ENCODE results near the gene ALKAL2.

The ALKAL2 gene

GRCh38 chr2:270861-271260 is 17.0 kb downstream of the ALKAL2 start:
- no peak for DNase-seq (ENCODE audit: low spot score)

GRCh38 chr2:269356-270030 is 18.4 kb downstream of the ALKAL2 start:
- DNase-seq (ENCODE audit: low spot score) = no peak

- no peak for DNase-seq (ENCODE audit: low spot score)
Observed at GRCh38 chr2:268323-268722, 19.6 kb downstream of the ALKAL2 start.

DNA sequence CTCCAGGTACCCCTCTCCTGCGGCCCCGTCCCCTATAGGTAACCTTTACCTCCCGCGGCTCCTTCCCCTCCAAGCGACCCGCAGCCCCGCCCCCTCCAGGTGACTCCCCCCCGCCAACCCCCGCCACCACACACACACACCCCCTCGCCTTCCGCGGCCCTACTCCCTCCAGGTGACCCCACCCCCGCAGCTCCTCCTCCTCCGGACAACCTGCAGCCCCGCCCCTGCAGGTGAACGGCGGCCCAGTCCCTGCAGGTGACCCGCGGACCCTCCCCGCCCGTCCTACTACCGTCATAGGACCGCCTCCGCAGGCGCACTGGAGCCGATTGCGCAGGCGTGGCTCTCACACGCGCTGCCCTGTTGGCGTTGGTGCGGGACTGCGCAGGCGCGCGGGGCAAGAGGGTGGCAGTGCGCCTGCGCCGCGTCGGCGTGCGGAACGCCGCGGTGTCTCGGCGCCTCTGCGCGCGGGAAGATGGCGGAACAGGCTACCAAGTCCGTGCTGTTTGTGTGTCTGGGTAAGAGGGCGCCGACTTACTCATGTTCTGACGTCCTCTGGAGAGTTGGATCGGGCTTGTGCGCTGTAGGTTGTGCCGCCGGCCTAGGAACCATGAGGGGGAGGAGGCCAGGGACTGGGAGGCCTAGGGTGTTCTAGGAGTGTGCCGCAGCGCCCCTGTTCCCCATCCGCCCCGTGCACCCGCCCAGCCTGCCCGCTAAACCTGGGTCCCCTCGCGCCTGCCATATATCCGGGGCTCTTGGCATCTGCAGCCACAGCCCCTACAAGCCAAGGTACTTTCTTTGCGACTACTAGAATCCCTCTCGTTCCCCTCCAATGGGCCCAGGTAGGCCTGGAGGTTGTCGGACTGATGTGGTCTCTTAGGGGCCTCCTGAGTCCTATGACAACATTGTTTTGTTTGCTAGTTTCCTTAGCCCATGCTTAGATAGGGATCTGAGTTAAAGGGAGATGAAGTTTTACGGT is 23.1 kb downstream of the ALKAL2 start, which contains the start of gene ACP1:
Gene ACP1, plus strand, starts transcription at position 455 of the 976 bp plus-strand sequence. Its CDS starts 18 bp downstream, at position 473.
- DNase-seq (ENCODE audit: low spot score) = peak; percentile 95

DNA sequence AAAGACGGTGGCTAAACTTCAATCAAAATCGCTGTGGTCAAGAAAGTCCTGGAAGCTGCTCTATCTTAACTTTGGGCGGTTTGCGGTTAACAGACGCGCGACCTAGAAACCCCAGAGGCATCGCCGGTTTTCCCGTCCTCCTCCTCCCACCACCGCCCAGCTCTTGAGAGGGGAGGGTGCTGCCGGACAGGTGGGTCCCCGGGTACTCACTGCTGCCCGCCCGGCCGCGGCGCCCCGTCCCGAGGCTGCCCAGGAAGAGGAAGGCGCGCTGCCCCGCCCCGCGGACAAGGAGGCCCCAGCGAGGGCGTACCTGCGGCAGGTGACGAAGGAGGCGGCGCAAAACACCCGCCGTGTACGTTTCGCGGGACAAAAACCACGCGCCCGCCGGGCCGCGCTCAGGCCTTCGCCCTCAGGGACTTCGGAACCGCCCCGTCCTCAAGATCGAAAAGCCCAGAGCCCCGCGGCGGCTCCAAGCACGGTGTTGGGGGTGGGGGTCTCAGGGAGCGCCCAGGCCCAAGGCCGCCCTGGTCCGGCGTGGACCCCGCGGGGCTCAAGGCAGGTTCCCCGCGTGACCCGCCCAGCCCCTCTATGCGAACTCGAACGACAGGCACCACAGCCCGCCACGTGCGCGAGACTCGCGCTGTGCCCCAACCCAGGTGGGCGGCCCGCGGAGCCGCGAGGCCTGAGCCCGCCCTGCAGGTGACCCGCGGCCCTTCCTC is 24.0 kb downstream of the ALKAL2 start, which contains the start of gene SH3YL1:
Gene SH3YL1, minus strand, starts transcription at position 259 of the 719 bp plus-strand sequence. Its CDS starts 48 bp downstream, at position 211.
- DNase-seq (ENCODE audit: low spot score) = peak; percentile 51

DNA sequence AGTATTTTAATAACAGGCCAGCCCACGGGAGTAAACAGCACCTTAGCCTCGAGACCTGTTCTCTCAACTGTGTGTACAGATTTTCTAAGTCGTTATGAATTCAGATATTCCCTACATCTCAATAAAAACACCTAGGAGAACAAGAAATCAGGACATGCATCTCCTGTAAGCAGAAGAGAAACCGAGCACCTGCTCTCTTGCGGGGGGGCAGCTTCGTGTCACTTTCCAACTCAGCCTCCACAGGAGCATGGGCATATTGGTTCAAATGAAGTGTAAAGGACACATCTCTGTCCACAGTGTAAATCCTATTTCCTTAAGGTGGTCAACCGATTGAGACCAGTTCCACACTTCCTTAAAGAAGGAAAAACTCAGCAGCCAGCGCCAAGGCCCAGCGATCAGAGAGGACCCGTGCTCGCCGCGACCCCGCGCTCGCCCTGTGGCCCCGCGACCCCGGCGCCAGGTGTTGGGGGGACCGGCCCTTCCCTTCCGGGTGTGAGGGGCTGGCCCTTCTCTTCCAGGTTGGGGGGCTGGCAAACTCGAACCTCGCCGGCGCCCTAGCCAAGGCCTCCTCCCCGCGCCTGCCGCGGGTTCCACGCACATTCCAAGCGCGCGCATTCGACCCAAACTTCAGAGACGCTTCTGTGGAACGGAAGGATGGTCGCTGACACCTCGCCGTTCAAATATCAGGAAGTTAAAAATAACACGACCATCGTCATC is 24.7 kb downstream of the ALKAL2 start:
- DNase-seq (ENCODE audit: low spot score) = no peak

GRCh38 chr2:262117-262516 is 25.8 kb downstream of the ALKAL2 start:
- no peak for DNase-seq (ENCODE audit: low spot score)

GRCh38 chr2:260507-261161 is 27.3 kb downstream of the ALKAL2 start:
- DNase-seq (ENCODE audit: low spot score) = no peak

GRCh38 chr2:259789-260331 is 28.0 kb downstream of the ALKAL2 start:
- DNase-seq (ENCODE audit: low spot score) = no peak

DNA sequence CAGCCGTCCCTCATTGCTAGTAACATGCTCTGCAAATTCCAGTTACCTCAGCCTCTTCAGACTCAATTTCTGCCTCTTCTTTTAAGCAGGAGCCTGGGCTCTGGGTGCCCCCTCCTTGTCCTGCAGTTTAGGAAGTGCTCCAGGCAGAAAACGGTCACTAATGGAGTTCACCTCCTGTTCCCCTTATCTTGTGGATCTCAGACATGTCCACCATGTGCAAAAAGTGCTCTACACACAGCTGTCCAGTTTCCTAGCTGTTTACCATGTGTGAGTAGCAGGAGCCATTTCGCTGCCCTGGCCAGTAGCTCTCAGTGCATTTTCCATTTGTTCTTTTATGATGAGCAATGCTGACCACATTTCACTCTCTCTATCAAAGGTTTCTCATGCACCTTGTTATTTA is 29.0 kb downstream of the ALKAL2 start:
- no peak for DNase-seq (ENCODE audit: low spot score)

GRCh38 chr2:257842-258241 is 30.0 kb downstream of the ALKAL2 start:
- no peak for DNase-seq (ENCODE audit: low spot score)

GRCh38 chr2:257429-257828 is 30.5 kb downstream of the ALKAL2 start:
- DNase-seq (ENCODE audit: low spot score) = no peak

GRCh38 chr2:256094-256493 is 31.8 kb downstream of the ALKAL2 start:
- DNase-seq (ENCODE audit: low spot score) = no peak

DNA sequence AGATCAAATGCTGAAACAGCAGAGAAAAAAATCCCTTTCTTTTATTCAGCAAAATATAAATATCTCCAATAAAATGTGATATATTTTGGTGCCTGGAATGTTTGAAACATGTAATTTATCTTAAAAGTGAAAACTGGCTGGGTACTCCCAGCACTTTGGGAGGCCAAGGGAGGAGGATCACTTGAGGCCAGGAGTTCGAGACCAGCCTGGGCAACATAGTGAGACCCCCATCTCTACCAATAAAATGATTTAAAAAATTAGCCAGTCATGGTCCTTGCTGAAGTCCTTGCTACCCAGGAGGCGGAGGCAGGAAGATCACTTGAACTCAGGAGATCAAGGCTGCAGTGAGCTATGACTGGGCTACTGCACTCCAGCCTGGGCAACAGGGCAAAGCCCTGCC is 32.7 kb downstream of the ALKAL2 start:
- DNase-seq (ENCODE audit: low spot score) = no peak

DNA sequence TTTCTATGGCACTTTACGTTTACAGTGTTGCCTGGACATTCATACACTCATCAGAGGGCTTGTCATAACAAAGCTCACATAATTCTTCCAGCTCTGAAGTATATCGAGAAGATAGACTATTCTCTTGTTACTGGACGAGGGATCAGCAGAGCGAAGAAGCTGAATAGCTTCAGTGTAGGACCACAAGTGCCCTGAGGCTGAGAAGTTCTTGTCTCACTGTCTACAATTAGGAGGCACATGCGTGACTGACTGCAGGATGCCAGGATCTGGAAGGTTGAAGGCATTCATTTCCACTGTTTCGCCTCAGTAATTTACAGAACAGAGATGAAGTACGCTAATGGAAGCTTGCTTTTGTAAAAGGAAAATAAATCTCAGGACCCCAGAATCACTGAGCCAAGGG is 33.6 kb downstream of the ALKAL2 start:
- DNase-seq (ENCODE audit: low spot score) = no peak

DNA sequence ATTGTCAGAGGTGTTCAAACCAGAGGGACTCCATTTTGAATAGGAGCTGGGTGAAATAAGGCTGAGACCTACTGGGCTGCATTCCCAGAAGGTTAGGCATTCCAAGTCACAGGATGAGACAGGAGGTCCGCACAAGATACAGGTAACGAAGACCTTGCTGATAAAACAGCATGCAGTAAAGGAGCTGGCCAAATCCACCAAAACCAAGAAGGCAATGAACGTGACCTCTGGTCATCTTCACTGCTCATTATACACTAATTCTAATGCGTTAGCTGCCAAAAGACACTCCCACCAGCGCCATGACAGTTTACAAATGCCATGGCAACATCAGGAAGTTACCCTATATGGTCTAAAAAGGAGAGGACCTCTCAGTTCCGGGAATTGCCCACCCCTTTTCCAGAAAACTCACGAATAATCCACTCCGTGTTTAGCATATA is 34.7 kb downstream of the ALKAL2 start:
- no peak for DNase-seq (ENCODE audit: low spot score)

DNA sequence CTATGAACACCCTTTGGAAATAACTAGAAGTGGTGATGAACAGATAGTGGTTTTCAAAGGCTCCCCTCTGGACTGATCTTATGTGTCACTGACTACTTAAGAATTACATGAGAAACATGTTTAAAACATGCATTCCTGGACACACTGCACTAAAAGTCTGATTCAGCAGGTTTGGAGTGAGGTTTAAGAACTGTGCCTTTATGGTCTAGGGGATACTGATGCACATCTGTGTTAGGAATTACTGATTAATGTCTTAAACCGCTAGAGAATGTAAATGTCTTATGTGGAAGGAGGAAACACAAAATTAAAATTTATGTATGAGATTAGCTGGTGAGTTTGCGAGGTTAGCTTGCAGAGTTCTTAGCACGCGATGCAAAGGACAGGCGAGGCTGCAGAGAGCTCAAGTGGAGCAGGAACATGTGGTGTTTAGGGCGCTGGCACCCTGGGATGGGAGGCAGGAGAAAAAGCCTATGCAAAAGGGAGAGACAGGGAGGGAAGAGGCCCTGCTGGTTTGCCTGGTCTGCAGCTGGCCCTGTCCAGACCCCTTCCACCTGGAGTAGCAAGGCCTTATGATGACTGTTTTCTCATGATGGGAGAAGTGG is 35.8 kb downstream of the ALKAL2 start:
- DNase-seq (ENCODE audit: low spot score) = no peak

DNA sequence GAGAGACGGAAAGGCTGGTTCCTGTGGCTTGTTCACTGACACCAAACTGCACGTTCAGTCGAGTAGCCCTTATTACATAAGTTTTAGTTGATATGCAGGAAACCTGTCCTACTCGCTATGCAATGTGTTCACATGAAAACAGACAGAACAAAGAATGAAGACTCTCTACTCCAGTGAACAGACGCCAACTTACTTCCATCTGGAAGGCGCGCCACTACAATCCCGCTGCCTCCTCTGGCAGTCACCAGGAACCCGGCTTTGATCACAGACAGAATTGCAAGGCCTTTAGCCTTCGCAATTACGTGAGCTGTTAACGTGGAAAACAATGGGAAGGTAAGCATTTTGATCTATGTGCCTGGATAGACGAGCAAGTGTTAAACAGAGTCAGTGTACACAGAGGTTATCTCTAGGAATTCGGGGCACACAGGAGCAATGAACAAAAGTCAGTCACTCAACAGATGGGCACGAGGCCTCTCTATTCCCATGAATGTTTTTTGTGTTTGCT is 38.3 kb downstream of the ALKAL2 start:
- no peak for DNase-seq (ENCODE audit: low spot score)

DNA sequence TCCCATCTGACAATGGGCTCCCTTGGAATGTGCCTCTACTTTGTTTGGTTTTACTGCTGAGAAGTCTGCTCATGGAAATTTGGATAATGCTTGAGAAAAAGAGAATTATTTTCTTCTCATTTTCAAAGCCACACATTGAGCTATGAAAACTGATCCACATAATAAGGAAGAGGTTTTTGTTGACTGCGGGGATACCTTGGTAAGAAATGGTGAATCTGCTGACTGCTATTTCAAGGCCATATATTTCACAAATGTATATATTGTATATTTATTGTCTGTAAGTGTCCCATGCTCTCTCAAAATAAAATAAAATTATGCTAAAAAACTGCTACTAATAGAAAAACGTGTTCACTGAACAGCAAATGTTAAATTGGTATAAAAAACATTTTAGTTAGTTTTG is 39.2 kb downstream of the ALKAL2 start:
- no peak for DNase-seq (ENCODE audit: low spot score)

DNA sequence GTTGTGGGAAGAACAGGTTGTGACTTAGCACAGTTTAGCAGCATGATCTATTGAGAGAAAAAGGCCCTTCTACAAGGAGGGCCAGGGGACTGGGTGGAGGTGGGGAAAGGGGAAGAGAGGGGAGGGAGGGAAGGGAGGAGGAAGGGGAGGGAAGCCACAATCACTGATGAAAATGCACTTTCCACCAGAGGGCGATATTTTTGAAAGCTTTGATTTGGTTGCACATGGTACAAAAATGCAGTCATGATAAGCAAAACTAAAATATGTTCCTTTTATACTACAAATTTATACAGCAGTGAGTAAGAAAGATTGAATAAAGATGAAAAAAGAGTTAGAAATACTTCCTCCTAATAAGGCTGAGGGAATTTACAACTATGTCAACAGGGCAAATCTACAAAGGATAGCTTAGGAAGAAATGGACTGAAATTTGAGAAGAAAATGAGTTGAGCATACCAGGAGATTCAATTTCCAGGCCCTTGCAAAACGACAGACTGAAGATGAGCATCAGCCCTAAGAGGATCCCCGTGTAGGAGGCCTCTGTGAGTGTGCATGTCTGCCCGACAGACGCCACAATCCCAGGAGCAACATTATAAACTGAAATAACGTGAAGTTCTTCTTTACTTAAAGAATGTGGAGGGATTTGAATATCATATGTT is 41.3 kb downstream of the ALKAL2 start:
- DNase-seq (ENCODE audit: low spot score) = peak; percentile 54
